Stimulated activated CD8-positive, alpha-beta memory T cell treated with anti-CD3 and anti-CD28 coated beads, Interleukin-7, amount 100 ng/mL, for 24 hours (primary cell): ENCODE data around the gene GPR78.

Experiments
- DNase-seq: peaks from one replicate; pipeline ENCODE4 v3.0.0-alpha.2; 2020; ENCODE audit warnings: low read depth

The GPR78 gene, protein sequence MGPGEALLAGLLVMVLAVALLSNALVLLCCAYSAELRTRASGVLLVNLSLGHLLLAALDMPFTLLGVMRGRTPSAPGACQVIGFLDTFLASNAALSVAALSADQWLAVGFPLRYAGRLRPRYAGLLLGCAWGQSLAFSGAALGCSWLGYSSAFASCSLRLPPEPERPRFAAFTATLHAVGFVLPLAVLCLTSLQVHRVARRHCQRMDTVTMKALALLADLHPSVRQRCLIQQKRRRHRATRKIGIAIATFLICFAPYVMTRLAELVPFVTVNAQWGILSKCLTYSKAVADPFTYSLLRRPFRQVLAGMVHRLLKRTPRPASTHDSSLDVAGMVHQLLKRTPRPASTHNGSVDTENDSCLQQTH

GRCh38 chr4:8580321-8581093 is at the start of gene GPR78:
Gene GPR78, plus strand, starts transcription at chr4:8580392. Its CDS starts 591 bp downstream, at chr4:8580983.
- DNase-seq: no peak

DNA sequence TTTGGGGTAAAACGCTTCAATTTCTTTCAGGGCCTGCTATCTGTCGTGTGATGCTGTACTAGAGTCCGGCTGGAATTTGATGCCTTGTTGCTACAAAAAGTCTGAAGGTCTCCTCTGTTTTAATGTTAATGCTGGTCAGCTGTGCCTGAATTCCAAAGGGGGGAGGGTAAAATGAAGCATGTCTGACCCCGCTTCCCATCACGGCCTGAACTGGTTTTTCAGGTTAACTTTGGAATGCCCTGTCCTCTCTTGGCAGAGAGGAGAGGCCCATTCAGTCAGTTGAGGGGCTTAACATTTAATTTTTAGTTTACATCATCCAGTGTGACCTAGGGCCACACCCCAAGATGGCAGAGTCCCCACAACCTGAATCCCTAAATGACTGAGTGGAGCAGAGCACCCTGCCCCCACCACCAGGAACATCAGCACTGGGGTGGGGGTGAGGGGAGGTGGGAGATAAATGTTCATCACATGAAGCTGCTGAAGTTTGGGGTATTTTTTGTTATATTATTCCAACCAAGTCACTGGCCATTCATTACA is 47.9 kb upstream of the GPR78 start:
- no peak for DNase-seq

- DNase-seq: no peak
These were observed 46.8 kb upstream of the GPR78 start for GRCh38 chr4:8533274-8533865.

DNA sequence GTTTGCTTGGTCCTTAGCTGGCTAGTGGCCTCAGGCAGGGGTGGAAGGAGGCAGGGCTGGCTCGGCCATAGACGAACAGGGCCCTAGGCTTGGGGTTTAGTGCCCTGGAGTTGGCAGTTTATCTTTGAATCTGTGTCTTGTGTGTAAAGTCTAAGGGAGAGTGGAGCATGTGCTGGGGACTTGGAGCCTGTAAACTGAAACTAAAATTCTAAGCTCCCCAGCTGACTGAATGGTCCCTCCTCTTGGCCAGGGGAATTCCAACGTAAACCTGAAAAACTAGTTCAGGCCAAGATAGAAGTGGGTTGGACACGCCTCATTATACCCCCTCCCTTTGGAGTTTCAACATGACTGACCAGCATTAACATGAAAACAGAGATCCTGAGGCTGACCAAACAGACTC is 46.1 kb upstream of the GPR78 start:
- DNase-seq: no peak

DNA sequence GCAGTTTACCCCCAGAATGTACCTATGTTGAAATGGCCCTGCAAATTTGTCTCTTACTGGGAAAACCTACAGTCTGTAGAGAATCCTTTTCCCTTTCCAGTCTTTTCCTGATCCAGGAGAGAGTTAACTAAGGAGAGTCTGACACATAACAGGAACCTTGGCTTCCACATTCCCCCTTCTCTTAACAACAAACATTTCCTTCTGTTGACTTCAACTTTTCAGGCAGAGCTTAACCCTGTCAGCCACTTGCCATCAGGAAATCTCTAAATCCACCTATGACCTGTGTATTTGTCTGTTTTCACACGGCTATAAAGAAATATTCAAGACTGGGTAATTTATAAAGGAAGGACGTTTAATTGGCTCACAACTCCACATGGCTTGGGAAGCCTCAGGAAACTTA is 45.6 kb upstream of the GPR78 start:
- DNase-seq: no peak

DNA sequence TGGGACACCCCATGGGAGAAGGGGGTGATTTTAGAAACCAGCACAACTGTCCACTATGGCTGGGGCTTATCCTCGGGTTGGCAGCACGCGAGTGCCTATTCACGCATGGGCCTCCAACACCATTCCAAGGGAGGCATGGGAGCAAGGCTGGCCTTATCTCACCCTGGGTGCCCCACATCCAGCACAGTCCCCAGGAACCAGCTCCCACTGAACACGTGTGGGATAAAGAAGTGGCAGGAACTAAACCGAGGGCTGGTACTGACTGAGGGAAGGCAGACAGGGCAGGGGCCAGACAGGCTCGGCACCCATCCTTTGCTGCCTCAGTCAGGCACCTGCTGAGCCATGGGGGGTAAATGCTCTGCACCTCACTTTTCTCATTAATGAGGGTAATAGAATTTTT is 43.7 kb upstream of the GPR78 start:
- no peak for DNase-seq

DNA sequence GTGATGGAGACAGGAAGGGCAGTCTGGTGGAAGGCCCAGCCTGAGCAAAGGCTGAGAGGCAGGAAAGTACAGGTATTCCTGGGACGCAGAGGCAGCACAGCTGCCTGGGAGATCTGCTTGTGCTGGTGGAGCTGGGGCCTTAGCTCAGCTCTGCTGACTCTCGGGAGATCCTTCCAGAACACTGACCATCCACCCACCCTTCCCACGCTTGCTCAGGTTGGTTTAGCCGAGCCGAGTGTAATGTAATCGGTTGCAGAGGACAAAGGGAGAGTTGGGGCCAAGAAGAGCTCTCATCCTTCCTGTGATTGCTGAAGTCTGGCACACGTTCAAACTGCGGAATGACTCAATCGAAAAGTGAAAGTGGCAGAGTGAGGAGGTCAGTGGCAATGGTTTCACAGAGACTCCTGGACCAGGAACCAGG is 43.1 kb upstream of the GPR78 start:
- no peak for DNase-seq

DNA sequence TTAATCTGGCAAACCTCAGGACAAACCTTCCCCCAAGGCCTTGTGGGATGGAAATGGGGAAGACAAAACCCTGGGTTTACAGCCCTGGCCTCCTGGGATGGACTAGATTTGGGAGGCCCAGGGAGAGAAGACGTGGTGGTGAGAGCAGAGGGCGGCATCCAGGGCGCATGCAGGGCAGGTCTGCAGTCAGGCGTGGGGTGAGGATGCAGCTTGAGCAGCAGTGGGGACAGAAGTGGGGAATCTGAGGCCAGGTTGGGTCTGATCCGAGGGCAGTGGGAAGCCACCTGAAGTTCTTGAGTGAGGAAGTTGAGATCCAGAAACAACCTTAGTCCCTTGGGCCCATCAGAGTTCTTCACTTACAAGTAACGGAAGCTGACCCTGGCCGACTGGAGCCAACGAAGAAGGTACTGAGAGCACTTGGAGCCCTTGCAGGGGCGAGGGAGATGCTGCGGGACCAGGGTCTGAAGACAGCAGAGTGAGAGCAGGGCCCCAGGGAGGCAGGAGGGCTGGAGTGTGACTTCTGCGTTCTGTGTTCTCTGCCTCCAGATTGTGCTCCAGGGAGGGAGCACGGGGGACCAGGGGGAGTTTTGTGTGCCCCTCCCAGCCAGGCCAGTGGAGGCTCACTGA is 42.0 kb upstream of the GPR78 start:
- DNase-seq: no peak

GRCh38 chr4:8538703-8539567 is 41.3 kb upstream of the GPR78 start:
- DNase-seq: no peak

DNA sequence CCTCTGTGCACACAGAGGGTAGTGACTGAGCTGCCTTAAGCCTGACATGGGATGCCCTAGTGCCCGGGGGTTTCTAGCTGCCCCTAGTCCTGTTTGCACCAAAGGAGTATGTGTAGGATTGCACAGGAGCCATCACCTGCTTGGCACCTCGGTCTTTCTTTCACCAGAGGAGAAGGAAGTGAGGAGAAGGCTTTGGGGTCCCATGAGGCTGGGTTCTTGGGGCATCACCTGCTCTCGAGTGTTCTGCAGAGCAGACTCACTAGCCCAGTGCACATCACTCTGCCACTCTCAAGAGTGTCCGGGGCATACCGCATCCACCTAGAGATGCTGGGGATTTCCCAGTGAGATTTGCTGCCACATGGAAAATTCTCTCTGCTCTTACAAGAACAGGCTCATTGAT is 40.5 kb upstream of the GPR78 start:
- no peak for DNase-seq

DNA sequence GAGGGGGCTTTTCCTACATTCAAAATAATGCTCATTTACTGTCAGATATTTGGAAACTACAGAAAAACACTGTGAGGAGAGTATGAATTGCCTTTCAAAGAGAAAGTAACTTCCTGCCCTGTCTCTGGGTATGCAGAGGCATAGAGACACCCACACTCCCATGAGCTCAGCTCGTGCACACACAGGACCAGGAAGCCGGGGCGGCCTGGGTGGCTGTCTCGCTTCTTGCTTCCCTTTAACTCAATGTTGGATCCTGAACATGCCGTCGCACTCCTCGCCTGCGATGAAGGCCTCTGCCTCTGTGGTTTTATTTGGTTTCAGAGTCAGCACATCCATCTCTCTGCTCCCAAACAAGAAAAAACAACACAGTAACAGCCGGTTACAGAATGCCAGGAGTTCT is 40.1 kb upstream of the GPR78 start:
- DNase-seq: no peak

- no peak for DNase-seq
These were observed 39.6 kb upstream of the GPR78 start for GRCh38 chr4:8540586-8540985.

GRCh38 chr4:8540991-8541390 is 39.2 kb upstream of the GPR78 start:
- no peak for DNase-seq

- DNase-seq: no peak
These were observed 38.0 kb upstream of the GPR78 start for GRCh38 chr4:8541981-8542715.

DNA sequence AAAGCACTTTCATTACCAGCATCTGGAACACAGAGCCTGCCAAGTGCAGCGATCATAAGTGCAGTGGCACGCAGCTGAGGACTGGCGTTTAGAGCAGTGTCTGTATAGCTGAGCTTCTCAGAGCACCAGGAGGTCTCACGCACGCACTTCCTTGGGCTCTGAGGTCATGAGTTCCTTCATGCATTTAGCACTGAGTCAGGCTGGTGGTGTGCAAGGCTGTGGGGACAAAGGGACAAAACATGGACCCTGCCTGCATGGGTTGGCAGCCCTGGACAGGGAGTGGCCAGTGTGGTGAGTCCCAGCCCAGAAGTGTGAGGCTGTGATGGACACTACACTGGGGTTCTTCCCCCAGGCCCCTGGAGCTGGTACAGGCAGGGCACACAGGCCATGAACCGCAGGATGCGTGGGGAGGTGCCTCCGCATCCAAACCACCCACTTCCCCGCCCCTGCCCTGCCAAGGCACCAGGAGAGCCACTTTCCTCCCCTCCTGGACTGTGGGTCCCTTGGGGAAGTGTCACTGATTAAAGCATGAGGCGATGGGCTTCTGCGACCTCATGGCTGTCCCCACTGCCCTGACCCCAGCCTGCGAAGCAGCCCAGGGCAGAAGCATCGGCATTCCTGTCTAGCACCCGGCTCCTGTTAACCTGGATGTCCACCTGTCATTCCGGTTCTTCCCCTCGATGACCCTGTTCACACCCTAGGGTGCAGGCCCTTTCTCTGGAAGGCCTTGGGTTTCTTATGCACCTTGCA is 37.2 kb upstream of the GPR78 start:
- DNase-seq: no peak

DNA sequence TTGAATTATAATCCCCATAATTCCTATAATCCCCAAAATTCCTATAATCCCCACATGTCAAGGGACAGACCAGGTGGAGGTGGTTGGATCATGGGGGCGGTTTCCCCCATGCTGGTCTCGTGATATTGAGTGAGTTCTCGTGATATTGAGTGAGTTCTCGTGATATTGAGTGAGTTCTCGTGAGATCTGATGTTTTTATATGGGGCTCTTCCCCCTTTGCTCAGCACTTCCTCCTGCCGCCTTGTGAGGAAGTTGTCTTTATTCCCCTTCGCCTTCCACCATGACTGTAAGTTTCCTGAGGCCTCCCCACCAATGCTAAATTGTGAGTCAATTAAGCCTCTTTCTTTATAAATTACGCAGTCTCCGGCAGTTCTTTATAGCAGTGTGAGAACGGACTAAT is 36.6 kb upstream of the GPR78 start:
- DNase-seq: no peak

DNA sequence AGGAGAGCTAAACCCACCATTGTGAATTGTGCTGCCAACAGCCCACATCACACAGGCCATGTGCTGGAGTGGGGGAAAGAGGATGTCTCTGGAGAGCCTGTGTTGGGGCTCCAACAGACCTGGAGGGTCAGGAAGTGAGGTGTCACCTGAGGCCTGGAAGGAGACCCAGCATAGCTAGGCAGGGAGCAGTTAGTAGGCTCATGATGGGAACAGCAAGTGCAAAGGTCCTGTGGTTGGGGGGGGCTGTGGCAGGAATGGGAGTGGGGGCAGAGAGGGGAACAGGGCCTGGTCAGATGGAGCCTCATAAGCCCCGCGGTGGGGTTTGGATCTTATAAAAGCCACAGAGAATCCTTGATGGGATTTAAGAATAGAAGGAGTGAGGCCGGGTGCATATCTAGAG is 35.9 kb upstream of the GPR78 start:
- DNase-seq: no peak

DNA sequence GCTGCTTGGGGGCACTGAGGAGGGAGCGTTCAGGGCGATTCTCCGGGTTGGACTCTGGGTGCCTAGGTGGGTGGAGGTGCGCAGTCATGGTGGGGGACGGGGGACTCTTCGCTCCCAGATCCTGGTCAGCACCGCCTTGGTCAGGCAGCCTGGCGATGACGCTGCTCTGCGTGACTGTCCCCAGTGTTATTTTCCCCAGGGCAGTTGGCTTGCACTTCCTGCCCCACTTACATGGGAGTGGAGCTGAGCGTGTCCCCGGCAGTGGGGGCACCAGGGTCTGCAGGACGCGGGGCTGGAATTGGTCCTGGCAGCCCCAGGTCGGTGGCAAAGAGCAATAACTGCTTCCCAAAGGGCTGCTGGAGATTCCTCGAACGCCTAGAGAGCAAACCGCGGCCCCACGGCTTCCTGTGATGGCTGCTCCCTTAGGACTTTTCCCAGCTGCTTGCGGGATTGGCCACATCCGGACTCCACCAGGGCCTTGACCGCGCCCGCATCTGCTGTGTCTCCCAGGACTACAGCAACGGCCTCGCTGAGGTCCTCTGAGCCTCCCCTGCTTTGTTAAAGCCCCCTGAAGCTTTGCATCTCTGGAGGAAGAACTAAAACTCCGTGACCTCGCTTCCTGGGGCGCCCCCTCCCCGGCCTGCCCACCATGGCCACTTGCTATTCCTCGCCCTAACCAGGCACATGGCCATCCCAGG is 35.3 kb upstream of the GPR78 start:
- no peak for DNase-seq

DNA sequence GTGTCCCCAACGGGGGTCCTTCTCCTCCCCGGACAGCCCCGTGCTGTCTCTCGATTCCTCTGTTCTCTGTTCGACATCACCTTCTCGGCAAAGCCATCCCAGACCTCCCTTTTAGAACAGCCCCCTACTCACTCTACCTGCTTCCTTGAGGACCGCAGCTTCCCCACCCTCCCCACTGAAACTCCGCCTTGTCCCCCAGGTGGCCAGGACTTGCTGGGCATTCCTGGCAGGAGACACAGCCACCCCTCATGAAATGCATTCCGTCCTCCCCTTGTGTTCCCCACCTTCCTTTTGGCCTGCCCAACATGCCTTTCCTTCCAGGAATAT is 34.8 kb upstream of the GPR78 start:
- no peak for DNase-seq

DNA sequence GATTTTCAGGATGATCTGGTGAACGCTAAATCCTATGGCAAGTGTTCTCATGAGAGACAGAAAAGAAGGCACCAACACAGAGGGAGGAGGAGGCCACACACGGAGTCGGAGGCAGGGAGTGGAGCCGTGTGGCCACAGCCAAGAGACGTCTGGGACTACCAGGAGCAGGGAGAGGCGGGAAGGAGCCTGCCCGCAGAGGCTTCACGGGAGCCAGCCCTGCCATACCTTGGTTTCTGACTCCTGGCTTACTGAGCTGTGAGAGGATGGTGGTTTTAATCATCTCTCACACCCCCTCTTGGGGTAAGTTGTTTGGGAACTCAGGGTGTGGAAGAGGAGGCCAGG is 33.5 kb upstream of the GPR78 start:
- DNase-seq: no peak
